ENCODE data around the gene EHMT1.

DNA sequence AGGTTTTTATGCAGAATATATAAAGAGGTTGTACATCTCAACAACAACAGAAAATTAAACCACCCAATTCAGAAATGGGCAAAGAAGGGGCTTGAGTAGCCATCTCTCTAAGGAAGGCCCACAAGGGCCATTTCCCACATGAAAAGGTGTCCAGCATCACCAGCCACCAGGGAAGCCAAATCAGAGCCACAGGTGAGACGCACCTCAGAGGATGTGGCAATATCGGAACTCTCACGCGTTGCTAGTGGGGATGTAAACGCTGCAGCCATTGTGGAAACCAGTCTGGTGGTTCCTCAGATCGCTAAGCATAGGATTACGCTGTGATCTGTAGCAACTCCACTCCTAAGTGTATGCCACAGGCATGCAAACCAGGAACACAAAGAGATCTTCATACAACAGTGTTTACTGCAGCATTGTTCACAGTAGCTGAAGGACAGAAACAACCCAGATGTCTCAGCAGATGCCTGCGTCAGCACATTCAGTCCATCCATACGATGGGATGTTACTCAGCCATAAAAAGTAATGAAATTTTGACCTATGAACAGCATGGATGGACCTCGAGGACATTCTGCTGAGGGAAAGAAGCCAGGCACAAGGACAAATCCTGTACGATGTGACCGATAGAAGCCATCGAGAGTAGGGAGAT is 174.5 kb downstream of the EHMT1 start:
- TF ChIP-seq, protein P1, sequence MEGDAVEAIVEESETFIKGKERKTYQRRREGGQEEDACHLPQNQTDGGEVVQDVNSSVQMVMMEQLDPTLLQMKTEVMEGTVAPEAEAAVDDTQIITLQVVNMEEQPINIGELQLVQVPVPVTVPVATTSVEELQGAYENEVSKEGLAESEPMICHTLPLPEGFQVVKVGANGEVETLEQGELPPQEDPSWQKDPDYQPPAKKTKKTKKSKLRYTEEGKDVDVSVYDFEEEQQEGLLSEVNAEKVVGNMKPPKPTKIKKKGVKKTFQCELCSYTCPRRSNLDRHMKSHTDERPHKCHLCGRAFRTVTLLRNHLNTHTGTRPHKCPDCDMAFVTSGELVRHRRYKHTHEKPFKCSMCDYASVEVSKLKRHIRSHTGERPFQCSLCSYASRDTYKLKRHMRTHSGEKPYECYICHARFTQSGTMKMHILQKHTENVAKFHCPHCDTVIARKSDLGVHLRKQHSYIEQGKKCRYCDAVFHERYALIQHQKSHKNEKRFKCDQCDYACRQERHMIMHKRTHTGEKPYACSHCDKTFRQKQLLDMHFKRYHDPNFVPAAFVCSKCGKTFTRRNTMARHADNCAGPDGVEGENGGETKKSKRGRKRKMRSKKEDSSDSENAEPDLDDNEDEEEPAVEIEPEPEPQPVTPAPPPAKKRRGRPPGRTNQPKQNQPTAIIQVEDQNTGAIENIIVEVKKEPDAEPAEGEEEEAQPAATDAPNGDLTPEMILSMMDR (IDR thresholded peaks at IDR 0.05), result no peak
- TF ChIP-seq POLR2A (IDR thresholded peaks at IDR 0.05), result no peak

Measured in Peyer's patch (tissue), 4 donors.